Measurements from ENCODE around the gene ZNF804B.

The ZNF804B gene

DNA sequence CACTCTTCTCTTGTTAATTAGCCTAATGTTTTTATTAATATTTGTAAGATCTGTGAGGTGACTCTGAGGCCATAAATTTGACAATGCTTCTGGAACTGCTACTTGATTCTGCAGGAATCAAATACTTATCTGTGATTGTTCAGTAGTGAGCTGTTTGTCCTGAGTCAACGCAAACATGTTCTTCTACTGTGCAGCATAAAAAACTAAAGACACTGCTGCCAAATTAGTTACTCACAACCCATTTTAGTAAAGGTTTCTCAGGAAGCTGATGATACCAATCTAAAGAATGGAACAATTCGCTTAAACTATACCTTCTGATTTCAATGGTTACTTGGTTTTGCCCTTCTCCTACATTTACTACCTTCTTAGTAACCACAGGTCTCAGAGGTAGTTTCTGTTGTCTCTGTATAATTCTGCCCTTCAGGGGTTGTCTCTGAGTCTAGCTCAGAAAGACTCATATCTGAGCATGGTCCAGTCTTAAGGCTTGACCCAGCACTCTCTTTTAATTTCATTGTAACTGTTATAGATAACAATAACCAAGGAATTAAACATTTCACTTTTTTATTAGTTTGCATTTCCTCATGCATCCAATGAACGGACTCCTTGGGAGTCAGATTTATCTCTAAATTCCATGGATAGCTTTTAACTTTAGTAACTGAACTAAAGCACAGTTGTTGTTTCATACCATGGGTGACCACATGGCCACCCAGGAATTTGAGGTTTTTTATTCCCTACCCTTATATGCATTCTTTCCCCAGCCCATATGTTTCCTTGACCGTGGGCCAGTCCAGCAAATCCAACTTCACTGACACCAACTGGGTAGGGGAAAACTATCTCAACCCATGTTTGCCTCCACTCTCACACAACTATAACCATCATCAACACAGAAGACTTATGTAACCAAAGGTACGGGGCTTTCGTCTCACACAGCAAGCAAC is 345.5 kb downstream of the ZNF804B start:
- no peaks in the 10 kb centered on the region for H3K27me3 ChIP-seq (ENCODE audit: control insufficient read depth, insufficient read depth, low read length)
- H3K4me1 ChIP-seq (ENCODE audit: control insufficient read depth, insufficient read depth, low read length): no peaks in the 10 kb centered on the region
- H3K9me3 ChIP-seq (ENCODE audit: control insufficient read depth, low read length): no peaks in the 10 kb centered on the region
- no peaks in the 10 kb centered on the region for H3K36me3 ChIP-seq (ENCODE audit: control insufficient read depth, insufficient read depth, low read length)
- no peak overlapping the region for H3K9ac ChIP-seq (ENCODE audit: low read length)
- no peak overlapping the region for H3K4me3 ChIP-seq (ENCODE audit: low read length)

DNA sequence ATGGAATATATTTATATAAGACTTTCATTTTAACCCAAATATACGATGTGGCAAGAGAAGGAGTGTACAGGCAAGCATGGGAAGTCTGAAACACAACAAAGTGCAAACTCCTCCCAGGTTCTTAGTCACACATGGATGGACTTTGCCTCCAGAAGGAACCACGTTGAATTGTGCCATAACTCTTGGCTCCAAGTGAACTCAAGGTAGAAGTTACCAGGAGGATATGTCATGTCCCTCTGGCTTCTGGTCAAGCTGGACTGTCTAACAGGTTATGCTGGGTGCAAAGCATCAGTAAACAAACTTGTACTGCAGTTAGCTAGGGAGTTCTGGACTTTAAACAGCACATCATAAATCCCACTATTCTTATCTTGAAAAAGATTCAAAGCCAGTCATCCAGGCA is 364.4 kb downstream of the ZNF804B start:
- Histone ChIP-seq H3K36me3 (ENCODE audit: control insufficient read depth, insufficient read depth, low read length) (no peaks in the 10 kb centered on the region), H3K9ac (ENCODE audit: low read length) (no peak overlapping the region), H3K4me1 (ENCODE audit: control insufficient read depth, insufficient read depth, low read length) (no peaks in the 10 kb centered on the region), H3K9me3 (ENCODE audit: control insufficient read depth, low read length) (no peaks in the 10 kb centered on the region), H3K4me3 (ENCODE audit: low read length) (no peak overlapping the region), H3K27me3 (ENCODE audit: control insufficient read depth, insufficient read depth, low read length) (no peaks in the 10 kb centered on the region)

DNA sequence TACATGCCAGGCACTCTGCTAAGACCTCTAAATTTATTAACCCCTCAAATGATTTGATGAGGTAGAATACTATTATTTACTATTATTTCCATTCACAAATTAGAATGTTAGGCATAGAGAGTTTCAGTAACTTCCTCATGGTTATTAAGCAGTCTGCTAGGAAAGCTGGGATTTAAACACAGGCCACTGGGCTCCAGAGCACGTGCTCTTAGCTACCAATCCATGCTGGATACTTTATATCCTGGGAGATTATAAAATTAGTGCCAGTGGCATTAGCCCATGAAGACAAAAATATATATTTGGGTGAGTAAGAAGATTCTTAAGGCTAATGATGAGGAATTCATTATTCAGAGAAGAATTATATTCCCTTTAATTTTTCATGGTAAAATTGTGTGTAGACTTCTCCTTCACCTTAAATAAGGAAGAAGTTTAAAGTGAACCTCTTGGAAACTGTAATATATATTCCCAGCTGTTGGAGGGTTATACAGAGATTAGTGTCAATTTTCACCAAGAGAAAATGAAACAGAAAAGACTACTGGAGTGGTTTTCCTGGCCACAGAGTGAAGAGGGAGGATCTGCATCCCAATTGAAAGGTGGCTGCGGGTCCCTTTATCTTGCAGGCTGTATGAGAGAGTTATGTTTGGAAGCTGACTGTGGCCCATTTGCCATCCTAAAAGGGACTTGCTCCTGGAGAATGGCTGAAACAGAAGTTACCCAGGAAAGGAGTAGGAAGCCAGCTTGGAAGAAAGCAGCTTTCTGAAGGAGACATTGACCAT is 370.3 kb downstream of the ZNF804B start:
- Histone ChIP-seq H3K4me3 (ENCODE audit: low read length) (no peak overlapping the region), H3K4me1 (ENCODE audit: control insufficient read depth, insufficient read depth, low read length) (no peaks in the 10 kb centered on the region), H3K36me3 (ENCODE audit: control insufficient read depth, insufficient read depth, low read length) (no peaks in the 10 kb centered on the region), H3K27me3 (ENCODE audit: control insufficient read depth, insufficient read depth, low read length) (no peaks in the 10 kb centered on the region), H3K9me3 (ENCODE audit: control insufficient read depth, low read length) (no peaks in the 10 kb centered on the region), H3K9ac (ENCODE audit: low read length) (no peak overlapping the region)

DNA sequence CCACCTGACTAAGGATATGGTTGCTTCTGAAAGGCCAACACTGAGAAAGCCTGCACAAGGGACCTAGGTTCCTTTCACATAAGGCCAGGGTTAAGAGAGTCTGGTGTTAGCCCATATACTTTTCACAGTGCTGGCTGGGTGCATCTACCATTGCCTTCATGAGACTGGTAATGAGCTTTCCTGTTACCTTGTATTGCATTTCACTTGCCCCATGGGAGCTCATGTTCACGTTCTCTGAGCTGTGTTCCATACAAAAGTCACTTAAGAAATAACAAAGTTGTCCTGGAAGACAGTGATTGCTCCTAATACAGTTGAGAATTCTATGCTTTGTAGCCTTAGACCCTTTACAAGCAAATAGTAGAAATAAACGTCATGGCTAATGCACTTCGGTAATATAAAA is 373.9 kb downstream of the ZNF804B start:
- Histone ChIP-seq H3K4me3 (ENCODE audit: low read length) (no peak overlapping the region), H3K4me1 (ENCODE audit: control insufficient read depth, insufficient read depth, low read length) (no peaks in the 10 kb centered on the region), H3K27me3 (ENCODE audit: control insufficient read depth, insufficient read depth, low read length) (no peaks in the 10 kb centered on the region), H3K9ac (ENCODE audit: low read length) (no peak overlapping the region), H3K36me3 (ENCODE audit: control insufficient read depth, insufficient read depth, low read length) (no peaks in the 10 kb centered on the region), H3K9me3 (ENCODE audit: control insufficient read depth, low read length) (no peaks in the 10 kb centered on the region)

DNA sequence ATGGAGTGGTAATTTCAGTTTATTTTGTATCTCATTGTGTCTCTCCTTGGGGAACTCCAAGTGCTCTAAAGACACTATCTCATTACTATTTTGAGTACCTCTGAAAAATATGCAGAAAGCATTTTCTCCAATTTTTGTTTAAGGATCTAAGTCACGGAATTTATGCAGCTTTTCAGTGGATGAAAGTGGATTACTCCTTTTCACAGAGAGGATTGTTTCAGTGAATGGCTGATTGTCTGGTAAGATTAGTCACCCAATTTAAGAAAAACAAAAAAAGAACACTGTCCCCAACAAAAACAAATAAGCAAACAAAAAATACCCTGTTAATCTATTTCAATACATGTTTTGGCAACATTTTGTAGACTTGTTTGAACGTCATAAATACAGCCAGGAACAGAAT is 374.3 kb downstream of the ZNF804B start:
- no peak overlapping the region for H3K9ac ChIP-seq (ENCODE audit: low read length)
- no peaks in the 10 kb centered on the region for H3K36me3 ChIP-seq (ENCODE audit: control insufficient read depth, insufficient read depth, low read length)
- H3K9me3 ChIP-seq (ENCODE audit: control insufficient read depth, low read length): no peaks in the 10 kb centered on the region
- H3K27me3 ChIP-seq (ENCODE audit: control insufficient read depth, insufficient read depth, low read length): no peaks in the 10 kb centered on the region
- no peaks in the 10 kb centered on the region for H3K4me1 ChIP-seq (ENCODE audit: control insufficient read depth, insufficient read depth, low read length)
- no peak overlapping the region for H3K4me3 ChIP-seq (ENCODE audit: low read length)

DNA sequence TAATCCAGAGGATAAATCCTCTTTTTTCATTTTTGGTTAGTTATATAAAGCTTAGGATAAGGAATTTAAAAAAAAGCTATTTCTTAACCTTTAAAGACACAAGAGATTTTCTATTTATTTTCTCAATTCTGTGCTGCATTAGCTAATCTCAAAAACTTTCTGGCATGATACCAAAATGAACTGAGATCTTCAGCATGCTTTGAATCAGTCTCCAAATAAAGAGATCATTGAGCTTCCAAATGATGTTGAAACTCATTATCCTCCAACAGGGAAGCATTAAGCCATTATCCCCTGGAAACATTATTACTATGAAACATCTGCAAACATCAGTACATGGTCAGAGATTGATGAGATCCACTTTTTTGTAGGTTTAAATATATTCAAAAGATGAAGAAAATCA is 386.3 kb downstream of the ZNF804B start:
- Histone ChIP-seq H3K9ac (ENCODE audit: low read length) (no peak overlapping the region), H3K4me1 (ENCODE audit: control insufficient read depth, insufficient read depth, low read length) (no peaks in the 10 kb centered on the region), H3K9me3 (ENCODE audit: control insufficient read depth, low read length) (no peaks in the 10 kb centered on the region), H3K36me3 (ENCODE audit: control insufficient read depth, insufficient read depth, low read length) (no peaks in the 10 kb centered on the region), H3K4me3 (ENCODE audit: low read length) (no peak overlapping the region), H3K27me3 (ENCODE audit: control insufficient read depth, insufficient read depth, low read length) (no peaks in the 10 kb centered on the region)

DNA sequence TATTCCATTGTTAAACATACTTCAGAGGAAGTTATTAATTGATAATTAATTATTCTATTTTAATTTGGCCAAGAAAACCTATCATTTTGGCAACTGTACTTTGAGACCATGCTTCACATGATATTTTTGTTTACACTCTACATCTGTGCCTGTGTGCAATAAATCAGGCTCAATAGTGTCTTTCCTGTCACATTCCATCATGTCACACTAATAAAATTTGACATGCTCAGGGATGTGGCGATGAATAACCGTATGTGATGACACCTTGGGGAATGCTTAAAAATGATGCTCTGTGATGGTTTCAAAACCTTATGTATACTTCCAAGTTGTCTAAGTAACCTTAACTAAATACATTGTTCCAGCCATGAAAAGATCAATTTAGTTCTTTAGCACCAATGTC is 400.6 kb downstream of the ZNF804B start:
- no peak overlapping the region for H3K4me3 ChIP-seq (ENCODE audit: low read length)
- H3K36me3 ChIP-seq (ENCODE audit: control insufficient read depth, insufficient read depth, low read length): no peaks in the 10 kb centered on the region
- H3K9ac ChIP-seq (ENCODE audit: low read length): no peak overlapping the region
- no peaks in the 10 kb centered on the region for H3K4me1 ChIP-seq (ENCODE audit: control insufficient read depth, insufficient read depth, low read length)
- H3K9me3 ChIP-seq (ENCODE audit: control insufficient read depth, low read length): no peaks in the 10 kb centered on the region
- H3K27me3 ChIP-seq (ENCODE audit: control insufficient read depth, insufficient read depth, low read length): no peaks in the 10 kb centered on the region

DNA sequence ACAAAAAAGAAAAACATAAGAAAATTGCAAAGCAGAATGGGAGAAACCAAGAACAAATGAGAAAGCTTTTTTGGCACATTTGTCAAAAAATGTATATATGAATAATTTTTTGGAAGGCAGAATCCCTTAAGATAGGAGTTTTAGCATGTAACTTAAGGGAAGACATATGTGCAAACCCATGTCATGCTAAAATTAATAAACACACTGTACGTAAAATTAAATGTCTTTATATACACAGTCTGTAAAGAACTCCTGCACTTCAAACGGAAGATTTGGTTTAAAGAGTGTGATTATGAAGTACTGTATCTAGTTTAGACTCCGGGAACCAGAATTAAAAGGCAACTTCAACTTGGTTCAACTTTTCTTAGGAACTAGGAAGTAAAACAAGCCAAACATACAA is 405.9 kb downstream of the ZNF804B start:
- no peak overlapping the region for H3K9ac ChIP-seq (ENCODE audit: low read length)
- no peaks in the 10 kb centered on the region for H3K9me3 ChIP-seq (ENCODE audit: control insufficient read depth, low read length)
- no peaks in the 10 kb centered on the region for H3K27me3 ChIP-seq (ENCODE audit: control insufficient read depth, insufficient read depth, low read length)
- H3K36me3 ChIP-seq (ENCODE audit: control insufficient read depth, insufficient read depth, low read length): no peaks in the 10 kb centered on the region
- no peak overlapping the region for H3K4me3 ChIP-seq (ENCODE audit: low read length)
- H3K4me1 ChIP-seq (ENCODE audit: control insufficient read depth, insufficient read depth, low read length): no peaks in the 10 kb centered on the region

DNA sequence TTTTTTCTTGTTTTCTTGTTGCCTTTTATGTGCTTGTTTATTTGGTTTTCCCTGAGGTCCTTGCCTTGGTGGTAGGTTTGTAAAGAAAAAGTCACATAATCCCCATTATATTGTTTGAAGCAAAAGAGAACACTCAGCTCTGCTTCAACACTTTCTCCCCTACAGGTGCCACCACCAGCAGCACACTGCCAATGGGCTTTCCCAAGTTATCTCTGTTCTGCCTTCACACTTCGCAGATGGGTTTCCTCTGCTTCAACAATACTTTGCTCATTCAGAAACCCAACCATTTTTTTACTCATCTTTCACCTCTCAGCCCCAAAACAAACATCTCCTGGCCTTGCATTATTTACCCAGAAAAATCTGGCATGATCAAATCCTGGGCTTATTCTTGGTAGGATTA is 411.1 kb downstream of the ZNF804B start:
- Histone ChIP-seq H3K36me3 (ENCODE audit: control insufficient read depth, insufficient read depth, low read length) (no peaks in the 10 kb centered on the region), H3K4me1 (ENCODE audit: control insufficient read depth, insufficient read depth, low read length) (no peaks in the 10 kb centered on the region), H3K9ac (ENCODE audit: low read length) (no peak overlapping the region), H3K27me3 (ENCODE audit: control insufficient read depth, insufficient read depth, low read length) (no peaks in the 10 kb centered on the region), H3K9me3 (ENCODE audit: control insufficient read depth, low read length) (no peaks in the 10 kb centered on the region), H3K4me3 (ENCODE audit: low read length) (no peak overlapping the region)

DNA sequence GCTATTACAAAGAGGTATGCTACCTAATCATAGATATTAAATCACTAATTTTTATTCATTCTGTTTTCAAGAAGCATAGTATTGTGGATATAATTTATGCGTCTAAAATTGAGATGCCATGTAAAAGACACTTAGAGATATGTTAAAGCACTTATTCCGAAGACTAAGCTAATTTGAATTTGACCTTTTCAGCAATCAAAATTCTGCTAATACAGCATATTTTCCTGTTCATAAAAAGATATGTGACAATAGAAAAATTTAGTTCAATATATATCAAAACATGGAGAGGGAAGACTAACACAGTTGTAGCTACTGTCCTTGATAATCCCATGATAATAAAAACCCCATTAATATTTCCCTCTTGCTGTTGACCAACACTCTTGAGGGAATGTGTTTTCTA is 422.6 kb downstream of the ZNF804B start:
- no peaks in the 10 kb centered on the region for H3K27me3 ChIP-seq (ENCODE audit: control insufficient read depth, insufficient read depth, low read length)
- no peaks in the 10 kb centered on the region for H3K9me3 ChIP-seq (ENCODE audit: control insufficient read depth, low read length)
- H3K36me3 ChIP-seq (ENCODE audit: control insufficient read depth, insufficient read depth, low read length): no peaks in the 10 kb centered on the region
- H3K4me1 ChIP-seq (ENCODE audit: control insufficient read depth, insufficient read depth, low read length): no peaks in the 10 kb centered on the region
- H3K9ac ChIP-seq (ENCODE audit: low read length): no peak overlapping the region
- no peak overlapping the region for H3K4me3 ChIP-seq (ENCODE audit: low read length)

DNA sequence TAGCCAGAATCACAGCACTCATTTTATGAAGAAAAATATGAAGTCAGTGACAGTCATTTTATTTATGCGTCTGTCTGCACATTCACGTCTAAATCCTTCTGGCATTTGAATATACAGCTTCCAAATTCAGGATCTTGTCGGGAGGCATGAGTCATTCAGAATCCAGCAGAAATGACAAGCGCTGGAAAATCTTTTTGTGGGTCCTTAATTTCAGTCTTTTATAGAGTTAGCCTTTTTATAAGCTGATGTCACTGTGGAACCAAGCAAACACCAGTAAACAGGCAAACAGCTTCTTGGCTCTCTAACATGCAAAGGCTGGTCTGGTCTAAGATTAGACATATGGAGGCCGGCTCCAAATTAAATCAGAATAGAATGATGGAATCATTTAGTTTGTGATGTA is 424.2 kb downstream of the ZNF804B start:
- Histone ChIP-seq H3K36me3 (ENCODE audit: control insufficient read depth, insufficient read depth, low read length) (no peaks in the 10 kb centered on the region), H3K27me3 (ENCODE audit: control insufficient read depth, insufficient read depth, low read length) (no peaks in the 10 kb centered on the region), H3K4me3 (ENCODE audit: low read length) (no peak overlapping the region), H3K4me1 (ENCODE audit: control insufficient read depth, insufficient read depth, low read length) (no peaks in the 10 kb centered on the region), H3K9me3 (ENCODE audit: control insufficient read depth, low read length) (no peaks in the 10 kb centered on the region), H3K9ac (ENCODE audit: low read length) (no peak overlapping the region)

DNA sequence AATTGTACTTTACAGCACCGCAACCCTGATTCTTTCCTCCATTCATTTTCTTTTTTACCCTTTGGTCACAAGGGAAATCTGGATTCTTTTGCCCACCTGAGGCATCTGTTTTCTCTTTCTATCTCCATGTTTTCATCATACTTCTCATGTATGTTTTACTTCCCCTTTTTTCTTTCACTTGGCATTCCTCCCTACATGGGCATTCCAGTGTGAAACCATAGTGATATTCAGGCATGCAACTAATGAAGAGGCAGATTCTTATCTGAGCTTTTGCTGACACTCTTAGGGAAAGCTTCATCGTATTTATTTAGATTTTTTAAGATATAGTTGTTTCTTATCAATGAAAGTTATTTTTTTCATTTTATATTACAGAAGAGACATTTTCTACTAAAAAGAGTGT is 441.3 kb downstream of the ZNF804B start:
- no peak overlapping the region for H3K4me3 ChIP-seq (ENCODE audit: low read length)
- no peaks in the 10 kb centered on the region for H3K36me3 ChIP-seq (ENCODE audit: control insufficient read depth, insufficient read depth, low read length)
- no peaks in the 10 kb centered on the region for H3K9me3 ChIP-seq (ENCODE audit: control insufficient read depth, low read length)
- no peaks in the 10 kb centered on the region for H3K4me1 ChIP-seq (ENCODE audit: control insufficient read depth, insufficient read depth, low read length)
- H3K9ac ChIP-seq (ENCODE audit: low read length): no peak overlapping the region
- H3K27me3 ChIP-seq (ENCODE audit: control insufficient read depth, insufficient read depth, low read length): no peaks in the 10 kb centered on the region

All from mucosa of stomach (tissue), 1 donor.